ENCODE measurements around the gene RAE1. TPM values are rescaled to one million over a fixed set of nuclear protein-coding genes. Genes with fewer than 3 reads are reported as not detected.
A peak's percentile ranks its signal among the peaks of the same experiment; 100 is the strongest.

The RAE1 gene
- total and polyA plus RNA-seq, 7 donors: 9.1 to 23.6 (median 14.7) TPM

- intact Hi-C loops (cut with DNase I): loop anchor here in 1 of 2 donors (5.0 kb wide), 1 partner anchor 90 kb away; no protein-coding TSS in a partner anchor
These were observed 36.4 kb downstream of the RAE1 start for GRCh38 chr20:57387463-57387862.

GRCh38 chr20:57387945-57388371, 36.9 kb downstream of the RAE1 start:
- H3K27ac ChIP-seq: no peak overlapping the region
- ATAC-seq (no peak), DNase-seq (peak in 1 of 2 donors; percentile 36)
- TF ChIP-seq CTCF (IDR thresholded peaks at IDR 0.05): no peak
- H3K9me3 ChIP-seq: no peaks in the 10 kb centered on the region
- no peaks in the 10 kb centered on the region for H3K27me3 ChIP-seq (ENCODE audit: insufficient read depth in 3 of 3, low read length in 2 of 3)
- peaks cover 0 to 12% of the 10 kb centered on the region in 2 donors for H3K36me3 ChIP-seq (ENCODE audit: insufficient read depth in 1 of 2, low read depth in 1 of 2)
- H3K4me1 ChIP-seq: peaks cover 19% of the 10 kb centered on the region
- no peak overlapping the region for H3K4me3 ChIP-seq
- 82 to 90% (median 83%) methylated on average over 7 of the region's 7 CpGs for WGBS, 3 donors
- intact Hi-C loops (cut with DNase I): loop anchor here in 1 of 2 donors (5.0 kb wide), 1 partner anchor 89 kb away; no protein-coding TSS in a partner anchor

More at GRCh38 chr20:57387463-57387862, 36.4 kb downstream of the RAE1 start:
- Histone ChIP-seq H3K4me3 (no peak overlapping the region), H3K27ac (no peak overlapping the region), H3K9me3 (no peaks in the 10 kb centered on the region), H3K4me1 (peaks cover 15% of the 10 kb centered on the region), H3K27me3 (ENCODE audit: insufficient read depth in 3 of 3, low read length in 2 of 3) (no peaks in the 10 kb centered on the region), H3K36me3 (ENCODE audit: insufficient read depth in 1 of 2, low read depth in 1 of 2) (peaks cover 0 to 7% of the 10 kb centered on the region in 2 donors)
- 84 to 94% (median 92%) methylated on average over 8 of the region's 8 CpGs for WGBS, 3 donors
- ATAC-seq: no peak
- no peak for TF ChIP-seq CTCF (IDR thresholded peaks at IDR 0.05)
- DNase-seq: peak in 1 of 2 donors; percentile 34

DNA sequence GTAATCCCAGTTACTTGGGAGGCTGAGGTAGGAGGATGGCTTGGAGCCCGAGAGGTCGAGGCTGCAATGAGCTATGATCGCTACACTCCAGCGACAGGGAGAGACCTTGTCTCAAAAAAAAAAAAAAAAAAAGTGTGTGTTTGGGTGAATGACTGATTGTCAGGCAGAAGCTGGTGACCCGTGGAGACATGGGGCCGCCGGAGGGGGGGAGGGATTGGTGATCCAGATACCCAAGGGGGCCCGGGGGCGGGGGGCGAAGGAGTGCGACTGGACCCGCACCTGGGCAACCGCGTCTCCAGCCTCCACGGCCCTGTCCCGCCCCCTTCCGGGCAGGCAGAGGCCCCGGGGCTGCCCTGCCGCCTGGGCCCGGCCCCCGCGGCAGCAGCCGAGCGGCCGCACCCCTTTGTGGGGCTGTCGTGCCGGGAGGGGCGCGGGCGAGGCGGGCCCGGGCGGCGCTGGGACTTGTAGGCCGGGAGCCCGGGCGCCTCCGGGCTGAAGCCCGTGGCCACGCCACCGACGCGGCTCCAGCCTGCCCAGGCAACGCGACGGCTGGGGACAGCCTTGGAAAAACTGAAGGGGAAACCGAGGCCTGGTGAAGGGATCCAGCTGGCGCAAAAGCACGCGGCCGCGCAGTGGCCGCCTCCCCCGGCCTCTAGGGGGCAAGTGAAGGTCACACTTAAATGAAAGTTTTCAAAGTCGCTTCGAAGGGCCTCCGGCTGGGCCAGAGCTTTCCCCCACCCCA, 38.1 kb downstream of the RAE1 start:
- Histone ChIP-seq H3K4me1 (peaks cover 27% of the 10 kb centered on the region), H3K9me3 (no peaks in the 10 kb centered on the region), H3K27me3 (ENCODE audit: insufficient read depth in 3 of 3, low read length in 2 of 3) (no peaks in the 10 kb centered on the region), H3K27ac (peak overlapping the region; percentile 86), H3K4me3 (peak overlapping the region; percentile 67), H3K36me3 (ENCODE audit: insufficient read depth in 1 of 2, low read depth in 1 of 2) (peaks cover 0 to 21% of the 10 kb centered on the region in 2 donors)
- DNase-seq (peak; percentile 82 to 88), ATAC-seq (peak; percentile 58 to 70 (median 66))
- peak; percentile 9 for TF ChIP-seq CTCF (IDR thresholded peaks at IDR 0.05)
- intact Hi-C loops (cut with DNase I): loop anchor here in 1 of 2 donors (5.0 kb wide), 1 partner anchor 88 kb away; no protein-coding TSS in a partner anchor
- WGBS, 3 donors: 4 to 9% (median 6%) methylated on average over 42 to 57 of the region's 57 CpGs

- intact Hi-C loops (cut with DNase I): loop anchor here in 1 of 2 donors (5.0 kb wide), 1 partner anchor 87 kb away; no protein-coding TSS in a partner anchor
These were observed 38.9 kb downstream of the RAE1 start for GRCh38 chr20:57389695-57390603.

More at GRCh38 chr20:57389695-57390603, 38.9 kb downstream of the RAE1 start:
- peak in 1 of 2 donors; percentile 63 for DNase-seq
- Histone ChIP-seq H3K36me3 (ENCODE audit: insufficient read depth in 1 of 2, low read depth in 1 of 2) (peaks cover 0 to 23% of the 10 kb centered on the region in 2 donors), H3K27me3 (ENCODE audit: insufficient read depth in 3 of 3, low read length in 2 of 3) (no peaks in the 10 kb centered on the region), H3K4me3 (peak overlapping the region; percentile 67), H3K9me3 (no peaks in the 10 kb centered on the region), H3K4me1 (peaks cover 30% of the 10 kb centered on the region), H3K27ac (peak overlapping the region; percentile 86)
- 55 to 63% (median 59%) methylated on average over 45 to 52 of the region's 52 CpGs for WGBS, 3 donors
- TF ChIP-seq CTCF (IDR thresholded peaks at IDR 0.05): no peak
- no peak for ATAC-seq
